PFSK-1 (cell line): ENCODE measurements around the gene MSLN. TPM values are rescaled to one million over a fixed set of nuclear protein-coding genes. Genes with fewer than 3 reads are reported as not detected.

Experiments
- FOXP2 ChIP-seq: optimal IDR thresholded peaks from 2 replicates; pipeline ENCODE3; 2011; ENCODE audit warnings: borderline replicate concordance, control low read depth, inconsistent platforms; ENCODE audit not compliant: insufficient read depth; ENCODE audit errors: extremely low read length, extremely low read depth
- POLR2AphosphoS5 ChIP-seq: IDR thresholded peaks from 2 replicates; pipeline ENCODE4 v1.6.1; 2012; ENCODE audit warnings: low read depth, mild to moderate bottlenecking, control low read depth, low read length, moderate library complexity
- SIN3A ChIP-seq: IDR thresholded peaks from 2 replicates; pipeline ENCODE4 v1.6.1; 2012; ENCODE audit warnings: mild to moderate bottlenecking, low read length, moderate library complexity, borderline replicate concordance; ENCODE audit not compliant: insufficient read depth
- TAF1 ChIP-seq: IDR thresholded peaks from 2 replicates; pipeline ENCODE4 v1.6.1; 2012; ENCODE audit warnings: low read length, control low read depth, borderline replicate concordance; ENCODE audit not compliant: insufficient read depth
- polyA plus RNA-seq: library from polyadenylated mRNA; unstranded; fragments of >200 nt; gene quantifications from one replicate; pipeline ENCODE4 v1.2.1, GENCODE V29; 2012; ENCODE audit warnings: low read depth, missing spikeins; ENCODE audit not compliant: insufficient read length
- TF ChIP-seq, protein P1 (sequence below), 2 experiments: IDR thresholded peaks; 2 replicates each; pipeline versions ENCODE4 v1.6.1 to v1.8.0; 2011 to 2012; ENCODE audit warnings: low read depth in 2 of 2, low read length in 2 of 2, control low read depth in 1 of 2, inconsistent platforms in 1 of 2, mild to moderate bottlenecking in 1 of 2, moderate library complexity in 1 of 2; ENCODE audit not compliant: insufficient read depth in 1 of 2

The MSLN gene
- polyA plus RNA-seq, result not detected

DNA sequence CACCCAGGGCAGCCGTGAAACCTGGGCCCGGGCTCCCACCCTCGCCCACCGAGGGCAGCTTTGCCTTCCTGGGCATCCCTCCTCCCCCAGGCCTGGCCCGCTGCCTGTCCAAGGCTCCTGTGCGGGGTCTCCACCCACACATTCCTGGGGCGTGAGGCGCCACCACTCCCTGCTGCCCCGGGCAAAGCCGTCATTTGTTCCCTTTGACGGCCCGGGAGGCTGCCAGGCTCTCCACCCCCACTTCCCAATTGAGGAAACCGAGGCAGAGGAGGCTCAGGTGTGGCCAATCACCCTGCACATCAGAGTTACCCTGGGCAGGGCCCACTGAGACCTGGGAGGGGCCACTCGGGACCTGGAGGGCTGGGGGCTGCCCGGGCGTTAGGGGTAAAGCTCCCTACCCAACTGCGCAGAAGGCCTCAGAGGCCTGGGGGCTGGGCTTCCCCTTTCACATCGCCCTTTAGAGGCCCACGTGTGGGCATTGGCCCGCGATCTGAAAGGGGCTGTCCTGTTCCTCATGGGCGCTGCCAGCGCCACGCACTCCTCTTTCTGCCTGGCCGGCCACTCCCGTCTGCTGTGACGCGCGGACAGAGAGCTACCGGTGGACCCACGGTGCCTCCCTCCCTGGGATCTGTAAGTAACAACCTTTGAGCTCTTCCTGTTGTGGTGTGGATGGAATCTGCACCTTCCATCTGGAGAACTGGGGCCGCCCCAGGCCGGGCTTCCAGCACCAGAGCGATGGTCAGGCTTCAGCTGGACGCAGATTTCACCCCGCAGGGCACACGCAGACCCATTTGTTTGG is at the start of gene MSLN:
Gene MSLN, plus strand, starts transcription at position 190 of the 799 bp plus-strand sequence. CDS start 1,947 bp downstream, outside the sequence.
- no peak for TF ChIP-seq TAF1
- TF ChIP-seq SIN3A, result no peak

DNA sequence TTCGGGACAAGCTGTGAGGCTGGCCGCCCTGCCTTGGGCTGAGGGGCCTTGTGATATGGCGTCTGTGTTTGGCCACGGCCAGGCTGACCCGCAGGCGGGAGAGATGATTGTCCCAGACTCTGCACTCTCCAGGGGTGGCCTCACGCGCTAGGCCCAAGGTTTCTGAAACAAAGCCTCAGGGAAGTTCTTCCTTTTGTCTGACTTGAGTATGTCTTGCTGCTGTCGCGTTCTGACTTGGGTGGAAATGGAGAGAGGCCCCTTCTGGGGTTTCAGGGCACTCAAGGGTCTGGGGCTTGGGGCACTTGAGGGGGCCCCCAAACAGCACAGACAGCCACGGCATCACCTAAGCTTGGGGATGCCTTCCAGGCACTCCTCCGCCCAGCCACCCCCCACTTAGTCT is 49.5 kb upstream of the MSLN start:
- no peak for TF ChIP-seq FOXP2
- TF ChIP-seq, protein P1, sequence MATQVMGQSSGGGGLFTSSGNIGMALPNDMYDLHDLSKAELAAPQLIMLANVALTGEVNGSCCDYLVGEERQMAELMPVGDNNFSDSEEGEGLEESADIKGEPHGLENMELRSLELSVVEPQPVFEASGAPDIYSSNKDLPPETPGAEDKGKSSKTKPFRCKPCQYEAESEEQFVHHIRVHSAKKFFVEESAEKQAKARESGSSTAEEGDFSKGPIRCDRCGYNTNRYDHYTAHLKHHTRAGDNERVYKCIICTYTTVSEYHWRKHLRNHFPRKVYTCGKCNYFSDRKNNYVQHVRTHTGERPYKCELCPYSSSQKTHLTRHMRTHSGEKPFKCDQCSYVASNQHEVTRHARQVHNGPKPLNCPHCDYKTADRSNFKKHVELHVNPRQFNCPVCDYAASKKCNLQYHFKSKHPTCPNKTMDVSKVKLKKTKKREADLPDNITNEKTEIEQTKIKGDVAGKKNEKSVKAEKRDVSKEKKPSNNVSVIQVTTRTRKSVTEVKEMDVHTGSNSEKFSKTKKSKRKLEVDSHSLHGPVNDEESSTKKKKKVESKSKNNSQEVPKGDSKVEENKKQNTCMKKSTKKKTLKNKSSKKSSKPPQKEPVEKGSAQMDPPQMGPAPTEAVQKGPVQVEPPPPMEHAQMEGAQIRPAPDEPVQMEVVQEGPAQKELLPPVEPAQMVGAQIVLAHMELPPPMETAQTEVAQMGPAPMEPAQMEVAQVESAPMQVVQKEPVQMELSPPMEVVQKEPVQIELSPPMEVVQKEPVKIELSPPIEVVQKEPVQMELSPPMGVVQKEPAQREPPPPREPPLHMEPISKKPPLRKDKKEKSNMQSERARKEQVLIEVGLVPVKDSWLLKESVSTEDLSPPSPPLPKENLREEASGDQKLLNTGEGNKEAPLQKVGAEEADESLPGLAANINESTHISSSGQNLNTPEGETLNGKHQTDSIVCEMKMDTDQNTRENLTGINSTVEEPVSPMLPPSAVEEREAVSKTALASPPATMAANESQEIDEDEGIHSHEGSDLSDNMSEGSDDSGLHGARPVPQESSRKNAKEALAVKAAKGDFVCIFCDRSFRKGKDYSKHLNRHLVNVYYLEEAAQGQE (IDR thresholded peaks at IDR 0.05; ENCODE audit: insufficient read depth in 1 of 2, low read depth in 2 of 2, low read length in 2 of 2), result no peak
- no peak for TF ChIP-seq POLR2AphosphoS5
- TF ChIP-seq TAF1, result no peak
- TF ChIP-seq SIN3A, result no peak

DNA sequence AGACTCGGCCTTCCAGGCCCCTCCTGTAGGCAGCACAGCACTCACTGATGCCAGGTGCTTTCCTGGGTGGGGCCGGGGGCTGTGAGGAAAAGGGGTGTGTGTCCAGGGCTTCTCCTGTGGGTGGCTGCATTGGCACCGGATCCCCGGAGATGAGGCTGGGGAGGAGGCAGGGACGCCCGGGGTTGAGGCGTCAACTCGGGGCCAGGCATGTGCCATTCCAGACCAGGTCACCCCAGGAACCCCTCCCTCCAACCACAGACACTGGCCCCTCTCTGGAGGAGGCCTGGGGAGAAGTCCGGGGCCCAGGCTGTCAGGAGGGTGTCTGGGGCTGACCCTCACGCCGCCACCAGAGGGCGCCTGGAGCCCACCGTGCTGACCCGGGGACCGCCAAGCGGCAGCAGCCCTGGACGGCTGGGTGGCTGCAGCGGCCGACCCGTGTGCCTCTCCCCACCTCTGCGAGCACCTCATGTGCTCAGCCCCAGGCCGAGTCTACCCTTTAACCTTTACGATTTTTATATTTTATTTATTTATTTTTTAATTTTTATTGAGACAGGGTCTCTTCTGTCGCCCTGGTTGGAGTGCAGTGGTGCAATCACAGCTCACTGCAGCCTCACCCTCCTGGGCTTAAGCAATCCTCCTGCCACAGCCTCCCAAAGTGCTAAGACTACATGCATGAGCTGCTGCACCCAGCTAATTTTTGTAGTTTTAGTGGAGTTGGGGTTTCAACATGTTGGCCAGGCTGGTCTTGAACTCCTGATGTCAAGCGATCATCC is 48.8 kb upstream of the MSLN start:
- no peak for TF ChIP-seq SIN3A
- TF ChIP-seq TAF1, result no peak
- TF ChIP-seq, protein P1 (IDR thresholded peaks at IDR 0.05; ENCODE audit: insufficient read depth in 1 of 2, low read depth in 2 of 2, low read length in 2 of 2), result no peak
- TF ChIP-seq FOXP2, result no peak
- TF ChIP-seq POLR2AphosphoS5, result no peak

DNA sequence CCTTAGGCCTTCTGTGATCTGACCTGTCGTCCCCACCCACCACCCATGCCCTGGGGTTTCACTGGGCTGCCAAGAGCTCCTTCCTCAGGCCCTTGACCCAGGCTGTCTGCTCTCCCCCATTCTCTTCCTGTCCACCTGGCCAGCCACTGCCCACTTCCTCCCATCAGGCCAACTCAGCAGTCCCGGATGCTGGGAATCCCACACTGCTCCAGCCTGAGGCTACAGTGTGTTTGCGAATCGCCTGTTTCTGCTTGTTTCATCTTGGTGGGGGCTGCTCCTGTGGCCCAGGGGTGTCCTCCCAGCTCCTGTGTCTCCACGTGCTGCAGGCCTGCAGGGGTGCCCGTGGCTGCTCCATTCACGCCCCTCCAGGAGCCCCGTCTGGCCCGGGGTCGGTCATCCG is 46.5 kb upstream of the MSLN start:
- TF ChIP-seq TAF1, result no peak
- TF ChIP-seq SIN3A, result no peak
- TF ChIP-seq, protein P1 (IDR thresholded peaks at IDR 0.05; ENCODE audit: insufficient read depth in 1 of 2, low read depth in 2 of 2, low read length in 2 of 2), result no peak
- peak; percentile 39; the same call in 1 of the 2 replicates for TF ChIP-seq POLR2AphosphoS5

DNA sequence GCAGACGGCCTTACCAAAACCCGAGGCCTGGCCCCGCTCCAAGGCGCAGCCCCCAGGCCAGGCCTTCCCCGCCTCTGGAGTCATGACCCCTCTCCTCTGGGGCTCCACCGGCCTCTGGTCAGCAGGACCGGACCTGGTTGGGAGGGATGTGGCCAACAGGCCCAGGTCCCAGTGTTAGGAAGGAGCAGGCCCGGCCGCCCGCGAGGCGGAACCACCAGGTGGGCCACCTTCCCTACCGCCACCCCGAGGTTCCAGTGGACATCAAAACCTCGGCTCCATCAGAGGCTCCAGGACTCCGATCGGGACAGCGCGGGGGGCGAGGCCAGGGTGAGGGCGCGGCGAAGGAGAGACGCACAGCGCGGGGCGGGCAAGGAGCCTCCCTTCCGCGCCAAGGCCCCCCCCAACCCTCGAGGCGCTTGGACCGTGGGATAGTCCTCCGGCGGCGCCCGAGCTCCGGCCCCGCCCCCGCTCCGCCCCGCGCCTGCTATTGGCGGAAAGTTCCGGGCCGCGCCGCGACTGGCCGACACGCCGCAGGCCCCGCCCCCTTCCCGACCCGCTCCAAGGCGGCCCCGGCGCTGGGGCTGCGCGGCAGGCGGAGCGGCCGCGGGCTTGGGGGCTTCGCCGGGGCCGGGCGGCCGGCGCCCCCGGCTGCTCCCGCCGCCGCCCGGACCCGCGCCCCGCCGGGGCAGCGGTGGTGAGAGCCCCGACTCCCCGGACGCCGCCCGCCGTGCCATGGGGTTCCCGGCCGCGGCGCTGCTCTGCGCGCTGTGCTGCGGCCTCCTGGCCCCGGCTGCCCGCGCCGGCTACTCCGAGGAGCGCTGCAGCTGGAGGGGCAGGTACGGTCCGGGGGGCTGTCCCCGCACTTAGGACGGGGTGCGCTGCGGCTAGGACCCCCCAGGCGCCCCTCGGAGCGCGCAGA is 45.7 kb upstream of the MSLN start, which contains the start of gene METRN:
Gene METRN, plus strand, starts transcription at position 561 of the 919 bp plus-strand sequence. Its CDS starts 172 bp downstream, at position 733.
- TF ChIP-seq FOXP2 (no peak), POLR2AphosphoS5 (no peak), SIN3A (no peak), TAF1 (no peak)
- TF ChIP-seq, protein P1 (IDR thresholded peaks at IDR 0.05; ENCODE audit: insufficient read depth in 1 of 2, low read depth in 2 of 2, low read length in 2 of 2), result no peak
